GM12864 (cell line): ENCODE results near the gene C1orf115.
"Not testable (repeated sequence)": the region's sequence is repeated elsewhere in the genome, so short reads cannot be mapped to it uniquely, and the experiment has no call there.

Source experiments
- DNase-seq: peaks from one replicate; pipeline ENCODE4 v3.0.0-alpha.2; 2011; ENCODE audit warnings: low read depth
- H3K4me3 ChIP-seq: 2 replicates; pipeline ENCODE4 v1.5.1; 2011; ENCODE audit warnings: mild to moderate bottlenecking, low read depth, low read length, control low read depth
- CTCF ChIP-seq: IDR thresholded peaks from 2 replicates; pipeline ENCODE4 v1.5.1; 2011; ENCODE audit warnings: low read depth, mild to moderate bottlenecking, moderate library complexity, low read length, control low read depth, inconsistent platforms; ENCODE audit errors: missing control alignments

C1orf115 gene

GRCh38 chr1:220682901-220683576 lies 7.1 kb upstream of the C1orf115 start:
- H3K4me3 ChIP-seq = no peak overlapping the region
- TF ChIP-seq CTCF = no peak
- no peak for DNase-seq

- H3K4me3 ChIP-seq, DNase-seq: not testable (repeated sequence)
These were observed 6.4 kb upstream of the C1orf115 start for GRCh38 chr1:220683716-220684115.

GRCh38 chr1:220684890-220685289 lies 5.3 kb upstream of the C1orf115 start:
- no peak for DNase-seq
- TF ChIP-seq CTCF = no peak
- no peak overlapping the region for H3K4me3 ChIP-seq

GRCh38 chr1:220685879-220686278 lies 4.3 kb upstream of the C1orf115 start:
- no peak for TF ChIP-seq CTCF
- H3K4me3 ChIP-seq = no peak overlapping the region
- no peak for DNase-seq

GRCh38 chr1:220687809-220688208 lies 2.4 kb upstream of the C1orf115 start:
- DNase-seq = no peak
- TF ChIP-seq CTCF = no peak
- H3K4me3 ChIP-seq = no peak overlapping the region

GRCh38 chr1:220689666-220690065 lies 497 bp upstream of the C1orf115 start:
- TF ChIP-seq CTCF = no peak
- peak overlapping the region; percentile 61 for H3K4me3 ChIP-seq
- DNase-seq = no peak

- peak overlapping the region; percentile 61; the same call in 1 of the 2 replicates for H3K4me3 ChIP-seq
- DNase-seq = no peak
- TF ChIP-seq CTCF = no peak
These were observed 1.0 kb downstream of the C1orf115 start for GRCh38 chr1:220691053-220691684.
